RWPE1 (cell line): Measurements from ENCODE around the gene CCDC157.

ENCODE experiments used
- CTCF ChIA-PET: fragments of 350-600 bp; sonication (Branson Sonifier 250); formaldehyde crosslinking; extraction: SDS; loops from one replicate; lab custom pipeline; 2021; lab: Yijun Ruan, JAX
- POLR2A ChIA-PET: fragments of 400-600 bp; formaldehyde crosslinking; extraction: SDS; loops from one replicate; lab custom pipeline; 2020; ENCODE audit warnings: antibody characterized with exemption; ENCODE audit not compliant: low non-redundant PET; lab: Yijun Ruan, JAX
- DNase-seq: peaks from one replicate; pipeline ENCODE4 v3.0.0; 2012; ENCODE audit warnings: low spot score
- H3K27ac ChIP-seq: fragments of 450-650 bp; 2 replicates; pipeline ENCODE4 v1.5.1; 2017
- CTCF ChIP-seq: fragments of 450-650 bp; conservative IDR thresholded peaks from 2 replicates; pipeline ENCODE4 v1.5.1; 2017; ENCODE audit warnings: low read depth, mild to moderate bottlenecking

Gene CCDC157

GRCh38 chr22:30325065-30325720 lies 31.6 kb upstream of the CCDC157 start:
- peak overlapping the region; percentile 81 for H3K27ac ChIP-seq
- POLR2A ChIA-PET, result no interaction called here
- TF ChIP-seq CTCF, result no peak
- DNase-seq, result peak; percentile 77
- CTCF ChIA-PET, result interaction anchor here (0.7 kb wide), 1 partner anchor 140 kb away, joined by 4 read pairs; no protein-coding TSS in a partner anchor

GRCh38 chr22:30325724-30326254 lies 31.0 kb upstream of the CCDC157 start:
- no peak for TF ChIP-seq CTCF
- DNase-seq, result no peak
- CTCF ChIA-PET, result interaction anchor here (0.7 to 1.3 kb wide), 2 partner anchors 38 to 139 kb away, joined by 4 read pairs; no protein-coding TSS in a partner anchor
- POLR2A ChIA-PET, result no interaction called here
- H3K27ac ChIP-seq, result peak overlapping the region; percentile 81

- peak overlapping the region; percentile 81 for H3K27ac ChIP-seq
- POLR2A ChIA-PET, result no interaction called here
- no peak for DNase-seq
- no peak for TF ChIP-seq CTCF
- CTCF ChIA-PET, result interaction anchor here (1.3 kb wide), 1 partner anchor 39 kb away, joined by 4 read pairs; no protein-coding TSS in a partner anchor
Measured at GRCh38 chr22:30326255-30326705, 30.5 kb upstream of the CCDC157 start.

- H3K27ac ChIP-seq, result peak within 1 kb of the TSS; percentile 81
- no peak for TF ChIP-seq CTCF
- ChIA-PET CTCF (interaction anchor here (0.5 to 1.3 kb wide), 2 partner anchors 39 to 268 kb away, joined by 3 to 4 read pairs; no protein-coding TSS in a partner anchor), POLR2A (no interaction called here)
- peak; percentile 97 for DNase-seq
Measured at GRCh38 chr22:30326706-30327362, 30.0 kb upstream of the CCDC157 start, which contains the start of gene TBC1D10A. TBC1D10A (minus strand) TSS chr22:30326941; CDS start chr22:30326881, 60 bp downstream.

GRCh38 chr22:30327864-30328345 lies 28.9 kb upstream of the CCDC157 start:
- TF ChIP-seq CTCF, result no peak
- no peak for DNase-seq
- CTCF ChIA-PET, result interaction anchor here (0.6 to 1.2 kb wide), 2 partner anchors 12 to 41 kb away, joined by 3 to 4 read pairs; no protein-coding TSS in a partner anchor
- POLR2A ChIA-PET, result no interaction called here
- H3K27ac ChIP-seq, result no peak overlapping the region

- H3K27ac ChIP-seq, result peak overlapping the region; percentile 44
- ChIA-PET POLR2A (no interaction called here), CTCF (interaction anchor here (0.6 to 1.2 kb wide), 2 partner anchors 13 to 41 kb away, joined by 3 to 4 read pairs; no protein-coding TSS in a partner anchor)
- no peak for TF ChIP-seq CTCF
- no peak for DNase-seq
Measured at GRCh38 chr22:30328466-30329049, 28.2 kb upstream of the CCDC157 start.
